Activated CD8-positive, alpha-beta memory T cell treated with anti-CD3 and anti-CD28 coated beads for 1 hour (primary cell): ENCODE results near the gene NTMT2.
"Not testable (repeated sequence)": the region's sequence is repeated elsewhere in the genome, so short reads cannot be mapped to it uniquely, and the experiment has no call there.

Source experiments
- DNase-seq, 2 donors: peaks; one replicate each; pipeline ENCODE4 v3.0.0-alpha.2; 2020; ENCODE audit warnings: low read depth in 1 of 2; ENCODE audit errors: extremely low read depth in 1 of 2

The NTMT2 gene

DNA sequence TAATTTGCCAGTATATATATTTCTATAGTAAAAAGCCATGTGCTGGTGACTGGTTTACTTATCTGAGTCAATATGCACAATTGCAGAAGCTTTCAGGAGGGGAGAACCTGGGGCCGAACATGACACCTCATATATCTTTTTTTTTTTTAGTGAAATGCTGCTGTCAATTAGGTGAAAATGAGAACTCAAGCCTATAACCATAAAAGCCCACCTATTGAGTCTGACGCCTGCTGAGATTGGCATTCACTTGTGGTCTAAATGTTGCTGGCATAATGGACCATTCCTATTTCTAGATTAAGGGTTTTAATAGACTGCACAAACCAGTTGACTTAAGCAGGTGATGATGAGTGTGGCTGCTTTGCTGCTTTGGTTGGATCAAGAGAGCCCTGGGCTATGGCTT is 10.8 kb downstream of the NTMT2 start:
- no peak for DNase-seq

DNA sequence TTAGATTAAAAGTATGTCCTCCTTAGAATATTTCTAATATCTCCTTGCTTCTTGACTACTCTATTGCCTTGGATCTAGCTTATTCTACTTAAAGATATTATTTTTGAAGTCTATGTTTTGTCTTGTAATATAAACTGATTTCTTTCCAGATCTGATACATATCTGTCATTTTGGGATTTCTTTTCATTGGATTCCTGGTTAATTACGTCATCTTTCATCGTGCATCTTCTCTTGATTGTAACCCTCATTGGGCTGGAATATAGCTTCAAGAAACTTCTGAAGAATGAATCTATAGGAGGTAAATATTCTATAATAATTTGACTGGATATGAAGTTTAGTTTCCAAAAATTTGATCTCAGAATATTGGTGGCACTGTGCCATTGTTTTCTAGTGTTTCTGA is 12.1 kb downstream of the NTMT2 start:
- DNase-seq = no peak

DNA sequence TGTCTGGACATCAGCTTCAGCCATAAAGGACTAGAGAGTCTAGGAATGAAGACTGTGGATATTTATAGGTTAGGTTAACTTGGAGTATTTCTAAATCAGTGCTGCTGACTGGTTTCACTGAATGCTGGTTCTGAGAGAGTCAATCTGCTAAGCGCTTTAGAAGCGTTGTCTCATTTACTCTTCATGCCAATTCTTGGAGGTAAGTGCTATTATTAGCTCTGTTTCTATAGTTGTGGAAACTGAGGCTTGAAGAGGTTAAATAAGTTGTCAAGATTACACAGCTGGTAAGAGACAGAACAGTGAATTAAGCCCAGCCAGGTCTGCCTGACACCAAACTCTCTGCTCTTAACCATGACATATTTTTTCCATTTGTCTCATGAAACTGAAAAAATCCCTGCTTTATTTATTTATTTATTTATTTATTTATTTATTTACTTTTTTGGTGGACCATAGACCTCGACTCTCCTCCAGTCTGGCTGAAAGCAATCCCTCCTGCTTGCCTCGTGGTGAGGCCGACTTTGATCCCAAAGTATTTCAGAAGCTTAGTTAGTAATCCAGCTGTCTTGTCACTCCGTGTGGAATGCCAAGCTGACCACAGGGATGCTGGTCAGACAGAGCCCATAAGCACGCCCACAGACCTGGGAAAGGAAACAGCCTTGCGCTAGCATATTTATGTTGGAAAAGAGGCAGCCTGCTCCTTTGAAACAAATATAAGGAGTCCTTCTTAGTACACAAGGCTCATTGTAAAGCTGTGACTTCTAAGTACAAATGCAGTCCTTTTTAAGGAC is 16.9 kb downstream of the NTMT2 start:
- no peak for DNase-seq

DNA sequence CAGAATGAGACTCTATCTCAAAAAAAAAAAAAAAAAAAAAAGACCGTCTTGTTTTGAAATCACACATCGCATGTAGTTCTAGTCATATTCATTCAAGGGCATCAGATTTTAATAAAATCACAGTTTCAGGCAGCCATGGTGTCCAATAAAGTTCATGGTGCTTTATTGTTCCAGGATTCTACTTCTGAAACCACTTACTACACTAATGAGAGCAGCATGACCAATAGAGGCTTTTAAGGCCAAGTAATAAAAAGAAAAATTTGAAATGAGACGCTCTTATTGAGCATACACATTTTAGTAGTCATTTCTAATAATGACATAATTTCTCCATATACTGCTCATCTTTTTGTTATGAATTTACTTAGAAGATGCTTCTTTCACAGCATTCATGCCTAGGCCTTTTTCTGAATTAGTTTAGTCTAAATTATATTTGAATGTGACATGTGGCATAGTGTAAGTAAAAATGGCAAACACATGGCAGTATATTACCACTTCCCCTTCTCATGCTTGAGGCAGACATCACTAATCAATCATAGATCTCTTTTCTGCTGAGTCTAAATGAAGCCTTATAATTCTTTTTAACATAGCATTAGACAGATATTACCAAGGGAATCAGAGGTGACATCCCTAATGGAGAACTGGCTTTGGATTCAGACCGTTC is 18.5 kb downstream of the NTMT2 start:
- no peak for DNase-seq

DNA sequence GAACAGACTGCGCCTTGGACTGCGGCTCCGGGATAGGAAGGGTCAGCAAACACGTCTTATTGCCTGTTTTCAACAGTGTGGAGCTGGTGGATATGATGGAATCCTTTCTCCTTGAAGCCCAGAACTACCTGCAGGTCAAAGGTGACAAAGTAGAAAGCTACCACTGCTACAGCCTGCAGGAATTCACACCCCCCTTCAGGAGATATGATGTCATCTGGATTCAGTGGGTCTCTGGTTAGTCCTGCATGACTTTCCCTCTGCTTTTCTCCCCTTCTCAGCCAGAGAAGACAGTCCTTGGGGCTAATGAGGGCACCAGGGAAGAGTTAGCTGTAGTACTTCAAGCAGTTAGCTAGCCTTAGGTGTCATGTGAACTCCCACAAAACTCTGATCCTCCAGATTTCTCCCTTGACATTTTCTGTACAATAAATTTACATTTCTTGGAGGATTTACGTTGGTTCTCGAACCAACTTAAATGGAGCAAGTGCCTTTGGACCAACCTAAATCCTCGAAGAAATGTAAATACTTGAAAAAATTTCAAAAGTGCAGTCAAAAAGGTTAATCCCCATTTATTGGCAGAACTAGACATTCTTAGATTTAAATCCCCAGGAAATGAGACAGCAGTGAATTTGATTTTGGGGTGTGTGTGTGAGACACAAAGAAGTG is 20.9 kb downstream of the NTMT2 start:
- no peak for DNase-seq

DNA sequence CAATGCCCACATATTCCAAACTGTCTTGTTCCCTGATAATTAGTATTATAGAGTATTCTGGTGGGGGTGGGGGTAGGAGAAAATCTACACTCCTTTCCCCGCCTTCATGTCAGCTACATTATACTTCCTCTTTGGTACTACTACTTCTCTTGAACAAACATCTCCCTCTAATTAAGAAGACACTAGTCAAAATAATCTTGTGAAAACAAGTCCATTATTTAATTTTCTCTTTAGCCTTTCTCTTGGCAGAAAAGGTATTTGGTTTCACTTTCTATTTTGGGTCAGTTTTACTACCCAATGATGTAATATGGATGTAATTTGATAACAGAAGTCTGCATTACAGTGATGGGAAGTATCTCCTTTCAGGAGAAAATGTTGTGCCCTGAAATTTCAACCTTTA is 22.5 kb downstream of the NTMT2 start:
- no peak for DNase-seq

DNA sequence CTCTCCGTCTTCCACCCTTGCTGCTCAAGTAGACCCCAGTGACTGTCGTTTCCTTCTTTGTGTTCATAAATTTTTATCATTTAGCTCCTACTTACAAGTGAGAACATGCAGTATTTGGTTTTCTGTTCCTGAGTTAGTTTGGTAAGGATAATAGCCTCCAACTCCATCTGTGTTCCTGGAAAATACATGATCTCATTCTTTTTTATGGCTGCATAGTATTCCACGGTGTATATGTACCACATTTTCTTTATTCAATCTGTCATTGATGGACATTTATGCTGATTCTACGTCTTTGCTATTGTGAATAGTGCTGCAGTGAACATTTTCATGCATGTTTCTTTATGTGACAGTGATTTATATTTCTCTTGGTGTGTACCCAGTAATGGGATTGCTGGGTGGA is 24.8 kb downstream of the NTMT2 start:
- DNase-seq = not testable (repeated sequence)

DNA sequence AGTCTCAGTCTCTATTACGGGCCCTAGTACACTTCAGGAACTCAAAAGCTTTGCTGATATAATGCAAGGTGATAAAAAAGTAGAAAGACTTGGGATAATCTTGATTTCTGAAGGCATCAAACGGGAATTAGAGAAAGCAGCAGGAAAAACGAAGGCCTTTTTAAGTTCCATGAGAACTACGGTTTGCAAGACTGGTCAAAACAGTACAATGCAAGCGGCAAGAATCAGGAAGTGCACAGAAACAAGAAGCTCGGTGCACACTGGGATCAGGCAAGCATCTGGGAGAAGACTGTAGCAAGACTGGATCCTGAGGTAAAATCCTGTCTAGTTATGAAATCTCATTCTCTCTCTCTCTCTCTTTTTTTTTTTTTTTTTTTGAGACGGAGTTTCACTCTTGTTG is 28.6 kb downstream of the NTMT2 start:
- DNase-seq = no peak

DNA sequence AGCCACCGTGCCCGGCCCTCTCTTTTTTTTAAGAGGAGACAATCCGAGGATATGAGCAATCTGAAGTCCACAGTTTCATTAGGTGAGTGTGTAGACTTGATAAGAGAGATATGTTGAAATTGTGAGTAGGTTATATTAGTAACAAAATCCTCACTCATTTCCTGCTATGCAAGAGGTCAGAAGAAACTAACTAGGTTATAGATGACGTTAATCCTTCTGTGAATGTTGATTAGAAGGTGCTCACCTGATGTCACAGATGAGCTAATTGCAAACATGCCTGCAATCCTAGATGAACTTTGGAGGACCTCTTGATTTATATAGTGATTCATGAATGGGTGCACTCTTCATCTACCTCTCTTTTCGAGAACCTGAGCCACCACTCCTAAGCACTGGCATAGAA is 29.3 kb downstream of the NTMT2 start:
- no peak for DNase-seq

DNA sequence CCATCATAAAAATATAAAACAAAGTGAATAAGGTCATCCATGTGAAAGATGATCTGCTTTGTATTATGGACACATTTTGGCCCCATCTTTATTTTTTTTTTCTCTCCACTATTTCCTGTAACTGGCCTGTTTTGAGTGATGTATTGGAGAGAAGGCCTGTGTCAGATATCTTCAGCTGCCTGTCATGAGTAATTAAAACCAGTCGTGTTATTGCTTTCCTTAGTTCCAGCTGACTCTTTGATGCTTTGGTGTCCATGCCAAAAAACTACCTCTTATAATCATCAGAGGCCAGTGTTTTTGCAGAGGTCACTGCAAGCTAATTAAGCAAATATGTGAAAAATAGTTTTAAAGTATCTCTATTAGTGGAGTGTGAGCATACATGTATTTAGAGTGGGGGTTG is 29.7 kb downstream of the NTMT2 start:
- no peak for DNase-seq

DNA sequence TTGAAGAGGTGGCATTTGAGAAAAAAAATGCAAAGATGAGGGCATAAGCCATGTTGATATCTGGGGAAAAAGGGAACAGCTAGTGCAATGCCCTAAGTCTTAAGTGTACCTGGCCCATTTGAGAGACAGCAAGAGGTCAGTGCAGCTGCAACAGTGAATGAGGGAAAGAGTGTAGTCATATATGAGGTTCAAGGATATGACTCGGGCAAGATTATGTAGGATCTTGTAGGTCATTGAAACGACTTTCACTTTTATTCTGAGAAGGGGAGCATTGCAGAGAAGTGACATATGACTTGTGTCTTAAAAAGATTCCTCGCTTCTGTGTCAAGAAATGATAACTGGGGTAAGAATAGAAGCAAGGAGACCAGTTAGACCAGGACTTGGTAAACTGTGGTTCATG is 31.0 kb downstream of the NTMT2 start:
- no peak for DNase-seq

DNA sequence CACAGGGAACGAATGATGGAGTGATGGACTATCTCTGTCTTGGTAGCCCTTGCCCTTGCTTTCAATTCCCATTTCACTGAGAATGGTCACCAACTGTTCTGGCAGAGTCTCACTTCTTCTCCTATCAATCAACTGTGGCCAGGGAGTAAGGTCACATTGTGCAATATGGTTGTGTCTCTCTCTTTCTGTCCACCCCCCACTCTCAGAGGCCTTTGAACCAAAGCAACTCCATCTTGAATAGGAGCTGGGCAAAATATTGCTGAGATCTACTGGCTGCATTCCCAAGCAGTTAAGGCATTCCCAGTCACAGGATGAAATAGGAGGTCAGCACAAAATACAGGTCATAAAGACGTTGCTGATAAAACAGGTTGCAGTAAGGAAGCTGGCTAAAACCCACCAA is 36.7 kb downstream of the NTMT2 start:
- DNase-seq = no peak

DNA sequence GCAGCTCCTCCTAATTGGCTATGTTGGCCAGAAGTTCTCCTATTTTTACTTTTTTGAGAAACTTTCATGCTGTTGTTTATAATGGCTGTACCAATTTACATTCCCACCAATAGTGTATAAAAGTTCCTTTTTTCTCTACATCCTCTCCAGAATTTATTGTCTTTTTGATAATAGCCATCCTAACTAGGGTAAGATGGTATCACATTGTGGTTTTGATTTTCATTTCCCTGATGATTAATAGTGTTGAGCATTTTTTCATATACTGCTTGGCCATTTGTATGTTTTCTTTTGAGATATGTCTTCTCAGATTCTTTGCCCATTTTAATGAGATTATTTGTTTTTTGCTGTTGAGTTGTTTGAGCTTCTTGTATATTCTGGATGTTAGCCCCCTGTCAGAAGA is 46.8 kb downstream of the NTMT2 start:
- no peak for DNase-seq

DNA sequence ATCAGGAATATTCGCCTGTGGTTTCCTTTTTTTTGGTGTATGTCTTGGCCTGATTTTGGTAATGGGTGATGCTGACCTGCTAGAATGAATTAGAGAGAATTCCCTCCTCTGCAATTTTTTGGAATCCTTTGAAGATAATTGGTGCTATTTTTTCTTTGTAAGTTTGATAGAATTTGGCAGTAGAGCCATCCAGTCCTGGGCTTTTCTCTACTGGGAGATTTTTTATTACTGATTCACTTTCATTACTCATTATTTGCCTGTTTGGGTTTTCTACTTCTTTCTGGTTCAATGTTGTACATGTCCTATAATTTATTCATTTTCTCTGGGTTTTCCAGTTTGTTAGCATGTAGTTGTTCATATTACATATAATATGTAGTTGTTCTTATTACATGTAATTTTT is 48.7 kb downstream of the NTMT2 start:
- no peak for DNase-seq

DNA sequence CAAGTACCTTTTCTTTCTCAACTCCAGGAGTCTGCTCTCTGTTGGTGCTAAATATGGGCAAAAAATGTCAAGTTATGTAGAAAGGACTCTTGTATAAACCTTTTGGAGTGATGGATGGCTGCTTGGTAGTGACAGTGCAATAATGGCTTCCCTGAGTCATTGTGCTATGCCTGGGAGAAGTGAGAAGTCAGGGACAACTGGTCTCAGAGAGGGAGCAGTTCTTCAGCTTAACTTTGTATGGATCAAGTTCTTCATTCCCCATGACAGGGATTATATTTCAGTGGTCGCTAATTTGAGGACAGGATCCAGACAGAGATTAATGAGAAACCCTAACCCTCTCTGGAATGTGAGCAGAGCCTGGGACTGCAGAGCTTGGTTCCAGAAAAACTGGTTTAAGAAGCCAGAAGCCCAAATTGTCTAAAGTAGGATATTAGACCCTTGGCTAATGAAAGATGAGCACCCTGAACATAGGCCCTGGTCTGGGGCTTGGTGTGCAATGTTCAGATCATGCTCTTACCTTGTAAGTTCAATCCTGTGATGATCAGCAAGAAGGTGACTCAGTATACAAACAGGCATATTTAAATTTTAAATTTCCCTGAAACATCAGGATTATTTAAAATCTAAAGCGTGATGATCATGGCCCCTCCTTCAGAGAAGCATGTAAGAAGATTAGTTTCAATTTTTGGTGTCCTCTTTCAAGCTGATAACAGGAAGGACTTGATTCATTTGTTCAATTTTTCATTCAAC is 50.9 kb downstream of the NTMT2 start:
- no peak for DNase-seq

DNA sequence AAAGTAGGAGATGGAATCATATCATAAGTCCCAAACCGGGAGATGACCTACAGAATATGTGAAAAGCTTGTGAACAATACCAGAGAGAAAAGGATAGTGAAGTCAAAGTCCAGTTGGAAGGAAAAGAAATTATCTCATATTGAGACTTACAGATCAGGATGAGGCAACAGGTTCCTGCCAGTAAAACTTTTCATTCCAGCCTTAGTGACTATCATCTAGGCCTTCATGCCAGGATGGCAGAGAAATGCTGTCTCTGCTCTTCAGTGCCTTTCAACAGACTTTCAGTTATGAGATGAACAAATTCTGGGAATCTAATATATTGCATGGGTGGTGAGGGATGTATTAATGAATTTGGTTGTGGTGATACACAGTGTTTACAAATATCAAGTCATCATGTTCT is 52.3 kb downstream of the NTMT2 start:
- DNase-seq = no peak

DNA sequence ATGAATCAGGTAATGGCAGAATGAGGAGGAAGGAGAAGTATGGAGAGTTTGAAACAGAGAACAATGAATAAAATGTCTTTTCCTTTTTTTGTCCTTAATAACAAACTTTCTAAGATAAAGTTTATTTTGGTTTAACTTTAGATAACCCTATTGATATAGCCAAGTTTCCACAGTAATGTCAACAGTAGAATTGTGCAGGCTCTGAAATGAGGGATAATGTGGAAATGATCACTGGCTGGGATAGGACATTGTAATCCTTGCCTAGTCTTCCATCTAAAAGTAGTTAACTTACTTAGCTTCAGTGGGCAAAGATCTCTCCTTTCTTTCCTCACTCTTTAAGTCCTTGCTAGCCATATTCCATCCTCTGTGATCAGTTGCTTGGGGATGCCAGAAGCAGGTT is 52.8 kb downstream of the NTMT2 start:
- no peak for DNase-seq

DNA sequence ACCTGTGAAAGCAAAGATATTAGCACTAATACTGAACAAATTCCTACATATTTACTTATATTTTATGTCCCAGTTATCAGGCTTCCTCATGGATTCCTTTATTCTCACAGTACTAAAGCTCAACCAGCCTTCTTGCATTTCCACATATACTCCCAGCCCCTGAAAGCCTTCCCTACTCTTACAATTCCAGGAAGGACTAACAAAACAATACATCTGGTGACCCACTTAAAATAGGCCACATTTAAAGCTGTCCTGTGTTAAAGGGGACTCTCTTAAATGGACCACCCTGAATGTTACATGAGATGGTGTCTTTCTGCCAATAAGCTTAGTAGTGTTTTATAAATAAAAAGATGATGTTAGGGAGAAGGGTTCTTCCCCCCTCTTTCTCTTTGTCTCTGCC is 54.4 kb downstream of the NTMT2 start:
- DNase-seq = no peak

DNA sequence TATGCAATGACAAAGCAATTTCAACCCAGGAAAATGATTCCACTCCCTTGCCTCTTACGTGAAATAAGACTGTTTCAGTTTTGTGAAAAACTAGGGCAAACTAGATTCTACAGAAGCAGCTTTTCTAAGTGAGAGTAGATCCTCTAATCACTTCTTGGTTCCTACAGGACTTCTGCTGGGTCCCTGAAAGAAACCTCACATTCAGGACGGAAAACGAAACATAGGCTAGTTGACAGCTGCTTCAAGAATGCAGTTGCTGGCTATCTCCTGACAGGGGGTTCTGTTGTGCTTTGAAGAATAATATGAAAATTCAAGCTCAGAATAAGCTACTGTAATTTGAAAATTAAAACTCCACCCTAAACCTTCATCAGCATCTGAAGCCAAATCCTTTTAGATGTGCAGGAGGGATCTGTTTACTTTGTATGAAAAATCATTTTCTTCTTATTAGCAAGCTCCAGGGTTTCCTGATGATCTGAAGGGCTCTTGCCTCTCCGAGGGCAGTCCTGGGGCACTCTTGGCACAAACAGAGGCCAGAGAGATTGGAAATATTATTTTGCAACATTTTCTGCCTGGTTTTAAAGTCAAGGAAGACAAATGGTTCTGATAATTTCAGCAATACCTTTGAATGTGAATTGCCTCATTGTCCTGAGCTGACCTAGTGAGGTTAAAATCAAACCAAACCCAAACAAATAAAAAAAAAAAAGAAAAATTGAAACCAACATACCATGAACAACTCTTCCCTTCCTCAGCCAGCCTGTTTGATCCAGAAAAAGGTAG is 55.0 kb downstream of the NTMT2 start:
- no peak for DNase-seq

DNA sequence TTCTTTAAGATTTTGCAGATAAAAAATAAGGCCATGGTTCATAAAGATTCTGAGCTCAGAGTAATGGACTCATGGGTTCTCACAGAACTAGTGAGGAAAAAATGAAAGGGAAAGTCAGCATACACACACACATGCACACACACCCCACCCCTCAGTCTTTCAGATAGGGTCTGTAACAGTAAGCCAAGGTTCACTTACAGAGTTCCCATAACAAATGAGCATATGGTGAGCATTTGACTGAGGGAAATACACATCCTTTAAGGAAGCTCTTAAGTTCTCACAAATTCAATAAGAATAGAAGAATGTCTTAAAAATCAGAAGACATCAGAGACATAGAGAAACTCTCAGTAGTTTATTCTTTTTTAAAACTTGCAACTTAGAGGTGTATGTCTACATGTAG is 57.9 kb downstream of the NTMT2 start:
- DNase-seq = no peak

DNA sequence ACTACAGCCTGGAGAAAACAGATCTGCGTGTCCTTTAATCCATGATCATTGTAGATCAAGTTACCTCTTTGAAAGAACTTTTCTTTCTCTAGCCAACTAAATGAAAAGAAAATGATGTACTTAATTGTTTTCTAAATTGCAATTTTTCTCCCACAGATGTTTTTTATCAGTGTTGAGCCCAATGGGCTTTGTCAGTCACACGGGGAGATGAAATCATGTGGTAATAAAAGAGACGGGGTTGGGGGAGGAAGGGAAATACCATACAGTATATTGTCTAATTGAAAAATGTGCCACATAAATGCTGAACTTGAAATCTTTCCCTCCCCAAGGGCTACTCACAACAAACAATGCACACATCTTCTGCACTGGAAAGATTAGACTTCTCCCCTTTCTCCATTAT is 58.4 kb downstream of the NTMT2 start:
- no peak for DNase-seq
